T-helper 17 cell (primary cell): ENCODE results near the gene SDF4. TPM values are rescaled to one million over a fixed set of nuclear protein-coding genes. Genes with fewer than 3 reads are reported as not detected.
"Not testable (repeated sequence)": the region's sequence is repeated elsewhere in the genome, so short reads cannot be mapped to it uniquely, and the experiment has no call there.

Source experiments
- ATAC-seq: fragments of 150-1000 bp; cut with Tn5 transposase; 2 replicates; pipeline ENCODE4 v1.10.0; 2021; ENCODE audit warnings: mild to moderate bottlenecking, moderate library complexity
- DNase-seq, 3 donors: peaks; one replicate each; pipeline versions ENCODE4 v3.0.0 to v3.0.0-alpha.2; 2020 to 2021
- H3K9me3 ChIP-seq: one replicate; pipeline ENCODE4 v1.7.0; 2013; ENCODE audit warnings: low read length, mild to moderate bottlenecking; ENCODE audit not compliant: control insufficient read depth, poor library complexity, severe bottlenecking
- H3K27ac Mint-ChIP-seq: one replicate; pipeline ENCODE4 v1.8.0; 2022; ENCODE audit warnings: mild to moderate bottlenecking, moderate library complexity, mixed read lengths
- H3K27me3 Mint-ChIP-seq: one replicate; pipeline ENCODE4 v1.8.0; 2022; ENCODE audit warnings: mixed read lengths
- H3K36me3 Mint-ChIP-seq: one replicate; pipeline ENCODE4 v1.8.0; 2022; ENCODE audit warnings: low read depth, mixed read lengths
- H3K4me1 Mint-ChIP-seq: one replicate; pipeline ENCODE4 v1.8.0; 2022; ENCODE audit warnings: mild to moderate bottlenecking, mixed read lengths
- H3K4me3 Mint-ChIP-seq: one replicate; pipeline ENCODE4 v1.8.0; 2022; ENCODE audit warnings: mild to moderate bottlenecking, moderate library complexity, mixed read lengths
- total RNA-seq, 4 donors: library from RNA in 2 of 4; stranded (reverse) in 2 of 4; gene quantifications; one replicate each; pipeline ENCODE4 v1.2.3 and lab custom pipeline; 2022 to 2026

SDF4 gene
- total RNA-seq, 2 donors from 2014 or later: 129 to 146 TPM

- Mint-ChIP-seq H3K4me3 (no peak overlapping the region), H3K36me3 (peaks cover 5% of the 10 kb centered on the region), H3K27me3 (peaks cover 9% of the 10 kb centered on the region), H3K27ac (no peak overlapping the region), H3K4me1 (peaks cover 25% of the 10 kb centered on the region)
- H3K9me3 ChIP-seq: no peaks in the 10 kb centered on the region
- ATAC-seq (no peak), DNase-seq (peak; percentile 3 to 9 (median 6))
These were observed 51.6 kb downstream of the SDF4 start for GRCh38 chr1:1179983-1180861.

DNA sequence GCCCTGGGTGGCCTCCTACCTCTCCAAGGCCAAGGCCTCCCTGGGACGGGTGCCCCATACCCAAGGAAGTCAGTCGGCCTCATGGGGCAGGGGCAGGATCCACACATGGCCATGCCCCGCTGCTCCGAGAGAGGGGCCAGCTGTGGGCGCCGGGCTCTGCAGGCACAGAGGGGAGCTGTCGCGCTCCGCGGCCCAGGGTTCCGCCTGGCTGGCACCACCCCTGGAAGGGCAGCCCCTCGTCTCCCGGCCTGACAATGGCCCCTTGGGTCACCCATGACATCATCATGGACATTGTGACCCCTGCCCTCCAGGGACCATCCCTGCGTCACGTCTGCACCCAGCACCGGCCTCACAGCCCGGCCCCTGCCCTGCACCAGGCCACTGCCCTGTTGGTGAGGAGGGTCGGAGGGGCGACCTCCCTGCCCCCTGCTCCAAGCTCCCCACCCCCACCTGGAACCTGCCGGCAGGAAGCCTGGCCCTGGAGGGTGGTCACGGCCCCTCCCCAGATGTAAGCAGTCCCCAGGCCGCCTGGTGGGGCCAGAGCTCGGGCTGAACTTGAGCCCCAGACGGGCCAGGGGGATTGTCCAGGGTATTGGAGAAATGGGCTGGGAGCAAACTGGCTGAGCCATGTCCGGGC lies 52.3 kb downstream of the SDF4 start:
- peaks cover 9% of the 10 kb centered on the region for H3K27me3 Mint-ChIP-seq
- no peak overlapping the region for H3K27ac Mint-ChIP-seq
- H3K4me3 Mint-ChIP-seq: no peak overlapping the region
- H3K9me3 ChIP-seq: no peaks in the 10 kb centered on the region
- H3K36me3 Mint-ChIP-seq: peaks cover 5% of the 10 kb centered on the region
- peaks cover 25% of the 10 kb centered on the region for H3K4me1 Mint-ChIP-seq
- DNase-seq (peak in 1 of 3 donors; percentile 2), ATAC-seq (no peak)

DNA sequence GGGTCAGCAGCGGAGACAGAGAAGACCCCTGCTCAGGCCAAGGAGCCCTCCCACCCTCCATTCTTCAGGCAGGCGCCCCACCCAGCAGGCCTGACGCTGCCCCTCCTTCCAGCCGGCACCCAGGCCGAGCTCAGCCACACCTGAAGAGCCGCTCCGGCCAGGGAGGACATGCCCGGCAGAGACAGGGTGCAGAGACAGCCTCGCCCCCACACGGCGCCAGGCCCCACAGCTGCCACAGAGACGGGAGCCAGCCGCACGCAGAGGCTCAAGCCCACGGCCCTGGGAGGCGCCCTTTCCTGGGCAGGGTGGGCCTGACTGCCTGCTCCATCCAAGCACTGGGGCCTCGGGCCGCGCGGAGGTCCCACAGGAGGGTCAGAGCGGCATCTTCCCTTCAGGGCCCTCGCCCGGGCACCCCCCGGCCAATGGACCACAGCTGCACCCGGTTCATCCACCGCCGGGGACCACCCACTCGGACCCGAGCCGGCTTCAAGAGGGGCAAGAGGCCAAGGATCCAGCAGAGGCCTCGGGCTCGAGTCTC lies 52.9 kb downstream of the SDF4 start:
- Mint-ChIP-seq H3K27me3 (peaks cover 9% of the 10 kb centered on the region), H3K4me3 (no peak overlapping the region), H3K36me3 (peaks cover 5% of the 10 kb centered on the region), H3K27ac (no peak overlapping the region), H3K4me1 (peaks cover 25% of the 10 kb centered on the region)
- ATAC-seq (no peak), DNase-seq (peak in 2 of 3 donors; percentile 3 to 8)
- no peaks in the 10 kb centered on the region for H3K9me3 ChIP-seq

DNA sequence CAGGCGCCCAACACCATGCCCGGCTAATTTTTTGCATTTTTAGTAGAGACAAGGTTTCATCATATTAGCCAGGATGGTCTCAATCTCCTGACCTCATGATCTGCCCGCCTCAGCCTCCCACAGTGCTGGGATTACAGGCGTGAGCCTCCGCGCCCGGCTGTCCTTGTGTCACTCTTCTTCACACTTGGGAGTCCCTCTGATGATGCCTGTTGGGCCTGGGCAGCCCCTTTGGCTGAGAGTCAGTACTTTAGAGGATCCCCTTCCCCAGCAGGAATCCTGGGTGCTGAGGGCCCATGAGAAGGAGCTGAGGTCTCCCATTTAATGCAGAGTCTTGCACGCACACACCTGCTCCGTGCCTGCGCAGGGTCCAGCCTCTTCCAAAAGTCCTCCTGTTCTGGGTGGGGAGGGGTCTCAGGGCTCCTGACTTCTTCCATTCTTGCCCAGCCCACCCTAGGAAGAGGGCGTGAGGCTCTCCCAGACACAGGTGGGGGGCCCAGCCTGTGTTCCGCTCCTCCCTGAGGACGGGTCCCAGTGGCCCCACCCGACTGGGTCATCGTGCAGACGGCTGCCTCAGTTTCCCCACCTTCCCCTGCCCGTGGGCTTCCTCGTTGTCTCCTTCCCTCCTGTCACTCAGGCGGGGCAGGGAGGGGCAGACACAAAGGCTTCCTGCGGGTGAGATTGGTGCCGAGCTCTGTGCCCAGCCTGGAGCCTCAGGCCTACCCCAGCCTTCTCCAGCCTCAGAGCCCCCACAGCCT lies 54.2 kb downstream of the SDF4 start:
- ATAC-seq (no peak), DNase-seq (no peak)
- no peaks in the 10 kb centered on the region for H3K9me3 ChIP-seq
- Mint-ChIP-seq H3K27me3 (peaks cover 9% of the 10 kb centered on the region), H3K4me3 (no peak overlapping the region), H3K4me1 (peaks cover 20% of the 10 kb centered on the region), H3K27ac (peak overlapping the region; percentile 80), H3K36me3 (peaks cover 5% of the 10 kb centered on the region)

DNA sequence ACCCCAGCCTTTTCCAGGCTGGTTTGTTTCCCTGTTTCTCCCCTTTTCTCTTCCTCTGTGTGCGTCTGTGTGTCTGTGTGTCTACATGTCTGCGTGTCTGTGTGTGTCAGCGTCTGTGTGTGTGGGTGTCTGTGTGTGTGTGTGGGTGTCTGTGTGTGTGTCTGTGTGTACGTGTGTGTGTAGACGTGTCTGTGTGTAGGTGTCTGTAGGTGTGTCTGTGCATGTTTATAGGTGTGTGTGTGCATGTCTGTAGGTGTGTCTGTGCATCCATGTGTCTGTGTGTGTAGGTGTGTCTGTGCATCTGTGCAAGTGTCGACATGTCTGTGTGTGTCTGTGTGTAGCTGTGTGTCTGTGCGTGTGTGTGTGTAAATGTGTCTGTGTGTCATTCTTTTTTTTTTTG lies 54.9 kb downstream of the SDF4 start:
- peak overlapping the region; percentile 80 for H3K27ac Mint-ChIP-seq
- no peak overlapping the region for H3K4me3 Mint-ChIP-seq
- no peaks in the 10 kb centered on the region for H3K9me3 ChIP-seq
- ATAC-seq (no peak), DNase-seq (peak in 1 of 3 donors; percentile 3)
- peaks cover 5% of the 10 kb centered on the region for H3K36me3 Mint-ChIP-seq
- H3K4me1 Mint-ChIP-seq: peaks cover 19% of the 10 kb centered on the region
- H3K27me3 Mint-ChIP-seq: peaks cover 9% of the 10 kb centered on the region

DNA sequence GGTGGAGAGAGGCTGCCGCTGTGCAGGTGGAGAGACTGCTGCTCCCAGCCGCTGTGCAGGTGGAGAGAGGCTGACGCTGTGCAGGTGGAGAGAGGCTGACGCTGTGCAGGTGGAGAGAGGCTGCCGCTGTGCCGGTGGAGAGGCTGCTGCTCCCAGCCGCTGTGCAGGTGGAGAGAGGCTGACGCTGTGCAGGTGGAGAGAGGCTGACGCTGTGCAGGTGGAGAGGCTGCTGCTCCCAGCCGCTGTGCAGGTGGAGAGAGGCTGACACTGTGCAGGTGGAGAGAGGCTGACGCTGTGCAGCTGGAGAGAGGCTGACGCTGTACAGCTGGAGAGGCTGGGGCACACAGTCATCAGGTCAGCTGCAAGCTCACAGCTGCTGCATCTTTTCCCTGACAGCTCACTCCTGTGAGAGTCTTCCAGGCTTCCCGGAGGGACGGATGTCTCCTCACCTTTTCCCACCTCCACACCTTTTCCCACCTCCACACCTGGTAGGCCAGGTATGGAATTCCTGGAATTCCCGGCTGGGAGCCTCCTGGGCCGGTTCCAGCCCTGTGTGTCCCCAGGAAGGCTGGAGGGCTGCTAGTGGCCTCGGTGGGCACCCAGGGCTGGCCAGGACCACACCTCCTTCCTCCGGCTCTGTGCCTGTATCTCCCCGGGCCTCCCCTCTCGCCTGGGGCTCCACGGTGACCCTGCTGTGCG lies 55.6 kb downstream of the SDF4 start:
- not testable (repeated sequence) for H3K9me3 ChIP-seq, H3K36me3 Mint-ChIP-seq, ATAC-seq, H3K27me3 Mint-ChIP-seq
- Mint-ChIP-seq H3K4me1 (peaks cover 20% of the 10 kb centered on the region), H3K27ac (peak overlapping the region; percentile 80), H3K4me3 (peak overlapping the region; percentile 52)
- peak in 1 of 3 donors; percentile 3 for DNase-seq

DNA sequence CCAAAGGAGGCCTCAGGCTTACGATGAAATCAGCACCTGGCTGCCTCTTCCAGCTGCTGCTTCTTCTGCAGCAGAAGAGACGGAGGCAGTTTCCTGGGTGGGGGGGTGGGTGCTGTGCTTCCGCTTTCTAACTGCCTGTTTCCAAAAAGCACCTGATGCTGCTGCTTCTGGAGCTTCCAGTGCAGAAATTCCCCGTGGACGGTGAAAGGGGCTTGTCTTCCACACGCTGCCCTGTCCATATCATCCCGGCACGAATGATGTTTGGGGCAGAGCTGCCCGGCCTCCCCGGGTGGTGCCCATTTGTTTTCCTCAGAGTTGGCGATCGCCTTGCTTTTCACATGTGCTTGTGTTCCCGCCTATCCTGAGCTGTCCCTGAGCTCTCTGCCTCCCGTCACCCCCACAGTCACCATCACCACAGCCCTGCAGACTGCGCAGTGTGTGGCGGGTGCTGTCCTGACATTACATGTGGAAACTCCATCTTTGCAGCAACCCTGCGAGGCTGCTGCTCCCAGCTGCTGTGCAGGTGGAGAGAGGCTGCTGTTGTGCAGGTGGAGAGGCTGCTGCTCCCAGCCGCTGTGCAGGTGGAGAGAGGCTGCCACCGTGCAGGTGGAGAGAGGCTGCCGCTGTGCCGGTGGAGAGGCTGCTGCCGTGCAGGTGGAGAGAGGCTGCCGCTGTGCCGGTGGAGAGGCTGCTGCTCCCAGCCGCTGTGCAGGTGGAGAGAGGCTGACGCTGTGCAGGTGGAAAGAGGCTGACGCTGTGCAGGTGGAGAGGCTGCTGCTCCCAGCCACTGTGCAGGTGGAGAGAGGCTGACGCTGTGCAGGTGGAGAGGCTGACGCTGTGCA lies 56.4 kb downstream of the SDF4 start:
- ATAC-seq (no peak), DNase-seq (peak in 1 of 3 donors; percentile 3)
- H3K4me3 Mint-ChIP-seq: no peak overlapping the region
- no peaks in the 10 kb centered on the region for H3K9me3 ChIP-seq
- H3K27ac Mint-ChIP-seq: peak overlapping the region; percentile 80
- peaks cover 3% of the 10 kb centered on the region for H3K36me3 Mint-ChIP-seq
- H3K27me3 Mint-ChIP-seq: peaks cover 5% of the 10 kb centered on the region
- H3K4me1 Mint-ChIP-seq: peaks cover 18% of the 10 kb centered on the region

DNA sequence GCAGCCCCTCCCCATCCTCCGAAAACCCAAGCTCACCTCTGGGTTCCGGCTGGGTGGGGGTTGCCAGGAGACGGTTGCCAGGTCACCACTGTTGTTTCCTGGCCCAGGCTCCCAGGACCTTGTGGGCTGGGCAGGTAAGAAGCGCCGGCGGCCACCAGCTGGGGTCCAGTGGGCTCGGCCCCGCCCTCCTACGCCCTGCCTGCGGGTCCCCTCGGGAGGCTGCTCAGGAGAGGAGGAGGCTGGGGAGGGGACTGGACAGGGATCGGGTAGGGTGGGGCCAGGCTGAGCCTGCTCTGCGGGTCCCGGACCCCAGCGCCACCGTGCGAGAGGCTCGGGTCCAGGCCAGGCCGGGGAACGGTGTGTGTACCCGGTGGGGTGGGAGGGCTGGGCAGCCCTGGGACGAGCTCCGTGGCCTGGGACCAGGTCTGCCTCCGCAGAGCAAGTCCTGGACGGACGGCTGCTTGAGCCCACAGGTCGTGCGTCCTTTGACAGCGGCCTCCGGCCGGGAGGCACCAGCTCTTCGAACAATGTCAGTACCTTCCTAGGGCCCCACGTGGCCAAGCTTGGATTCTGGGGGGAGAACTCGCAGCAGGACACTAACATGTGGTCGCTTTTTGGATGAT lies 57.9 kb downstream of the SDF4 start, which contains the start of gene TTLL10:
TSS of gene TTLL10 (plus strand) at position 88 of the 623 bp plus-strand sequence. CDS start 5,336 bp downstream, outside the sequence.
- H3K4me1 Mint-ChIP-seq: peaks cover 22% of the 10 kb centered on the region
- peak in 2 of 3 donors; percentile 49 to 58 for DNase-seq
- H3K4me3 Mint-ChIP-seq: peak within 1 kb of the TSS; percentile 76
- H3K36me3 Mint-ChIP-seq: peaks cover 3% of the 10 kb centered on the region
- peak within 1 kb of the TSS; percentile 80 for H3K27ac Mint-ChIP-seq
- H3K9me3 ChIP-seq: no peaks in the 10 kb centered on the region
- peaks cover 5% of the 10 kb centered on the region for H3K27me3 Mint-ChIP-seq
- peak; percentile 77 for ATAC-seq

GRCh38 chr1:1173061-1173792 lies 58.6 kb downstream of the SDF4 start:
- Mint-ChIP-seq H3K4me1 (peaks cover 22% of the 10 kb centered on the region), H3K36me3 (peaks cover 3% of the 10 kb centered on the region), H3K4me3 (peak overlapping the region; percentile 76), H3K27ac (peak overlapping the region; percentile 32), H3K27me3 (peaks cover 5% of the 10 kb centered on the region)
- ATAC-seq (no peak), DNase-seq (peak in 1 of 3 donors; percentile 3)
- H3K9me3 ChIP-seq: no peaks in the 10 kb centered on the region

DNA sequence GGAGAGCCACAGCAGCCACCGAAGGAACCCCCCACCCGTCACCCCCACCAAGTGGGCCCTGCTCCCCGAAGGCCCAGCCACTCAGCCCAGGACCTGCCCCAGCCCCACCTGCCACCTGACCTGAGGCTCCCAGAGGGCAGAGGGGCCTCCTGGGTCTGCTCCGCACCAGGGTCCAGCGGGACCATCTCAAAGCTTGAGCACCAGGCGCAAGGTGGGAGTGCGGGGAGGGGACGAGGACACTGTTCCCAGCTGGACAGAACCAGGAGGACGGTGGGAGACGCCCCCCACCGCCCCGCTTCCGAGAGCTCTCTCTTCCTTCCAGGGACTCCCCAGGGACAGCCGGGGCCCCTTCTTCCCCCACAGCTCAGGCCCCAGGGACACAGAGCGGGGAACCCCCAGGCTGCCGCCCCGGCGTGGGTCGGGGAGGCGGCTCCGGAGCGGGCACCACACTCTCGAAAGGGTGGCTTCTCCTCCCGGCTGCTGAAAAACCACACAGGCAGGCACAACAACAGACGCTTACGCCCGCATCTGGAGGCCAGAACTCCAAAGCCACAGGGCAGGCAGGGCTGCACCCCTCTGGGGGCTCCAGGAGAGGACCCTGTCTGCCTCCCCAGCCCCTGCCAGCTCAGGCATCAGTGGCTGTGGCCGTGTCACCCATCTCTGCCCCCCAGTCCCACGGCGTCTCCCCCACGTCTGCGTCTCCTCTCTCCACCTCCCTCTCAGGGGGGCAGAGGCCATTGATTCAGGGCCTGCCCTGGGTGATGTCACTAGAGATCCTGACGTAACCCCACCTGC lies 60.1 kb downstream of the SDF4 start:
- H3K27me3 Mint-ChIP-seq: peaks cover under 1% of the 10 kb centered on the region
- peak overlapping the region; percentile 74 for H3K4me3 Mint-ChIP-seq
- H3K36me3 Mint-ChIP-seq: no peaks in the 10 kb centered on the region
- ATAC-seq: peak; percentile 77
- peaks cover 18% of the 10 kb centered on the region for H3K4me1 Mint-ChIP-seq
- H3K9me3 ChIP-seq: no peaks in the 10 kb centered on the region
- DNase-seq: peak in 1 of 3 donors; percentile 56
- peak overlapping the region; percentile 75 for H3K27ac Mint-ChIP-seq
